Measurements from ENCODE around the gene CSNK2A3.

DNA sequence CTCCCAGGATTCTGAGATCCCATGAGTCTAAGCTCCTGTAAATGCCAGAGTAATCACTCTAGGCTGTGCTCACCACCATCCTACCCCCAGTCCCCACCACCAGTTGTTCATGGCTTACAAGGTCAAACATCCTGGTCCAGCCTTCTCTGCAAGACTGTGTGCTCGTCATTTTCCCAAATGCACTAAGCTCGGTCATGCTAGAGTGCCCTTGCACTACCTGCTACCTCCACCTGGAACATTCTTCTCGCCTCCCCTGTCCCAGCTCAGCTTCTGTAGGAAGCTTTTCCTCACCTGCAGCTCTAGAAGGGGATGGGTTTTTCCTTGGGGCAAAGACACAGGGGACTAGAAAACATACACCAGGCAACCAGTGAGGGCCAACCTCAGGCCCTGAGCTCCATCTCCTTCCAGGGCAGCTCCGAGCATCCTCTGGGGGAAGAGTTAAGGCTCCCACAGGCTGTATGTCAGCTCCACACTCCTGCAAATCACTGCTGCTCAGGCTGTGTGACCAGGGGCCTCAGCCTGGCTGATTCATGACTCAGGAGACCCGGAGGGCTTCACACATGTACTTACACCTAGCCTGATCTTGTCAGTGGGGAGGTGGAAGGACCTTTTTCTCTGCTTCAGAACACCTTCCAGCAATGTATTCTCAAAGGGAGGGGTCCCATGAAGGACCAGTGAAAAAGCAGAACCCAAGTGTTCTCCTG lies 37.2 kb upstream of the CSNK2A3 start:
- TF ChIP-seq, protein P1, sequence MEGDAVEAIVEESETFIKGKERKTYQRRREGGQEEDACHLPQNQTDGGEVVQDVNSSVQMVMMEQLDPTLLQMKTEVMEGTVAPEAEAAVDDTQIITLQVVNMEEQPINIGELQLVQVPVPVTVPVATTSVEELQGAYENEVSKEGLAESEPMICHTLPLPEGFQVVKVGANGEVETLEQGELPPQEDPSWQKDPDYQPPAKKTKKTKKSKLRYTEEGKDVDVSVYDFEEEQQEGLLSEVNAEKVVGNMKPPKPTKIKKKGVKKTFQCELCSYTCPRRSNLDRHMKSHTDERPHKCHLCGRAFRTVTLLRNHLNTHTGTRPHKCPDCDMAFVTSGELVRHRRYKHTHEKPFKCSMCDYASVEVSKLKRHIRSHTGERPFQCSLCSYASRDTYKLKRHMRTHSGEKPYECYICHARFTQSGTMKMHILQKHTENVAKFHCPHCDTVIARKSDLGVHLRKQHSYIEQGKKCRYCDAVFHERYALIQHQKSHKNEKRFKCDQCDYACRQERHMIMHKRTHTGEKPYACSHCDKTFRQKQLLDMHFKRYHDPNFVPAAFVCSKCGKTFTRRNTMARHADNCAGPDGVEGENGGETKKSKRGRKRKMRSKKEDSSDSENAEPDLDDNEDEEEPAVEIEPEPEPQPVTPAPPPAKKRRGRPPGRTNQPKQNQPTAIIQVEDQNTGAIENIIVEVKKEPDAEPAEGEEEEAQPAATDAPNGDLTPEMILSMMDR (conservative IDR thresholded peaks at IDR 0.05 in 1 of 2, IDR thresholded peaks at IDR 0.05 in 1 of 2; ENCODE audit: low read depth in 1 of 2, low read length in 2 of 2): no peak
- no peak for TF ChIP-seq EZH2 (IDR thresholded peaks at IDR 0.05; ENCODE audit: low read length, missing control alignments)

Measured in fibroblast of lung (primary cell).